ENCODE results near the gene CHCHD1. TPM values are rescaled to one million over a fixed set of nuclear protein-coding genes. Genes with fewer than 3 reads are reported as not detected.
"Not testable (repeated sequence)": the region's sequence is repeated elsewhere in the genome, so short reads cannot be mapped to it uniquely, and the experiment has no call there.

CHCHD1 gene
- total RNA-seq, 1 experiment from 2014 or later: 44.1 TPM

DNA sequence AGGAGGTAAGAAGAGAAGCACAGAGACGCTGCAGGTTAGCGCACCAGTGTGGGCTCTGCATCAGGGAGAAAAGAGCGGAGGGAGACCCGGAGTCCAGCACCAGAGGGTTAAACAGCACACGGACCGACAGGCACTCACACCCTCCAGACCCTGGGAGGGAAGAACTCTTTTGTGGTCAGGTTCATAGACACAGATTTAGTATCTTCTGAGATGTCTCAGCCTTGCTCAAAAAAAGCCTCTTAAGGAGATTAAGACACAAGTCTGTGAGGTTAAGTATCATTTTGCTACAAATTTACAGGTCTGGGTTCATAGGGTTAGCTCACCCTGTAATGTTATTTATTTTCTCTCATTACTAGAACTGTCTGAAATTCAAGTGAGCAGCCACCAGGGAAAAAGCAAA, 46.3 kb downstream of the CHCHD1 start:
- no TSS peak for BruUV-seq (replicated peaks)
- peaks cover 34% of the 10 kb centered on the region for H4K20me1 ChIP-seq (ENCODE audit: insufficient read depth)
- no peak overlapping the region for H3K27ac ChIP-seq
- H2AFZ ChIP-seq: no peak overlapping the region
- H3F3A ChIP-seq (ENCODE audit: insufficient read depth, low read depth): peaks cover 60% of the 10 kb centered on the region
- ChIA-PET CTCF (no interaction called here), POLR2A (ENCODE audit: unreplicated experiment) (no interaction called here)
- intact Hi-C loops (cut with micrococcal nuclease; ENCODE audit: unreplicated experiment): no loop called here
- no peak overlapping the region for H3K4me2 ChIP-seq
- no peak for TF ChIP-seq EZH2 (IDR thresholded peaks at IDR 0.05; ENCODE audit: low read depth)
- TF ChIP-seq, protein P1, sequence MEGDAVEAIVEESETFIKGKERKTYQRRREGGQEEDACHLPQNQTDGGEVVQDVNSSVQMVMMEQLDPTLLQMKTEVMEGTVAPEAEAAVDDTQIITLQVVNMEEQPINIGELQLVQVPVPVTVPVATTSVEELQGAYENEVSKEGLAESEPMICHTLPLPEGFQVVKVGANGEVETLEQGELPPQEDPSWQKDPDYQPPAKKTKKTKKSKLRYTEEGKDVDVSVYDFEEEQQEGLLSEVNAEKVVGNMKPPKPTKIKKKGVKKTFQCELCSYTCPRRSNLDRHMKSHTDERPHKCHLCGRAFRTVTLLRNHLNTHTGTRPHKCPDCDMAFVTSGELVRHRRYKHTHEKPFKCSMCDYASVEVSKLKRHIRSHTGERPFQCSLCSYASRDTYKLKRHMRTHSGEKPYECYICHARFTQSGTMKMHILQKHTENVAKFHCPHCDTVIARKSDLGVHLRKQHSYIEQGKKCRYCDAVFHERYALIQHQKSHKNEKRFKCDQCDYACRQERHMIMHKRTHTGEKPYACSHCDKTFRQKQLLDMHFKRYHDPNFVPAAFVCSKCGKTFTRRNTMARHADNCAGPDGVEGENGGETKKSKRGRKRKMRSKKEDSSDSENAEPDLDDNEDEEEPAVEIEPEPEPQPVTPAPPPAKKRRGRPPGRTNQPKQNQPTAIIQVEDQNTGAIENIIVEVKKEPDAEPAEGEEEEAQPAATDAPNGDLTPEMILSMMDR (conservative IDR thresholded peaks at IDR 0.05): no peak
- H3K4me1 ChIP-seq (replicated peaks; ENCODE audit: insufficient read depth): no peaks in the 10 kb centered on the region
- no peak overlapping the region for H3K4me3 ChIP-seq
- H3K79me2 ChIP-seq (ENCODE audit: low read depth): no peaks in the 10 kb centered on the region
- H3K27me3 ChIP-seq (ENCODE audit: insufficient read depth, low read depth): no peaks in the 10 kb centered on the region
- DNase-seq: no peak
- no peaks in the 10 kb centered on the region for H3K9me2 ChIP-seq (ENCODE audit: insufficient read depth)
- H3K9me3 ChIP-seq (ENCODE audit: insufficient read depth, low read depth): no peaks in the 10 kb centered on the region
- H3K36me3 ChIP-seq (ENCODE audit: low read depth): peaks cover 55% of the 10 kb centered on the region

DNA sequence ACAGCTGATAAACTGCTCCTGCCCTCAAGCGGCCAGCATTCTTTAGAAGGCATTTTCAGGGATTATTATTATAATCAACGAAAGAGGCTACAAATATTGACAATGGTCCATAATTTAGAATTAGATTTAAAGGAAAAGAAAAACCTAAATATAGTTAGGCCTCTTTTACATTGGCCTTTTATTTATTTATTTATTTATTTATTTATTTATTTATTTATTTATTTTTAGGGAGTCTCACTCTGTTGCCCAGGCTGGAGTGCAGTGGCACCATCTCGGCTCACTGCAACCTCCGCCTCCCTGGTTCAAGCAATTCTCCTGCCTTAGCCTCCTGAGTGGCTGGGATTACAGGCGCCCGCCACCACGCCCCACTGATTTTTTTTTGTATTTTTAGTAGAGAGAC, 47.2 kb downstream of the CHCHD1 start:
- H3K4me1 ChIP-seq (replicated peaks; ENCODE audit: insufficient read depth); BruUV-seq (replicated peaks); H3K79me2 ChIP-seq (ENCODE audit: low read depth); POLR2A ChIA-PET (ENCODE audit: unreplicated experiment); H3K4me2 ChIP-seq; H3K27me3 ChIP-seq (ENCODE audit: insufficient read depth, low read depth); H3K9me3 ChIP-seq (ENCODE audit: insufficient read depth, low read depth); H3K27ac ChIP-seq; H3K9me2 ChIP-seq (ENCODE audit: insufficient read depth); H3K4me3 ChIP-seq; intact Hi-C loops (cut with micrococcal nuclease; ENCODE audit: unreplicated experiment); CTCF ChIA-PET; DNase-seq; H2AFZ ChIP-seq: not testable (repeated sequence)
- Histone ChIP-seq H3F3A (ENCODE audit: insufficient read depth, low read depth) (peaks cover 68% of the 10 kb centered on the region), H3K36me3 (ENCODE audit: low read depth) (peaks cover 47% of the 10 kb centered on the region), H4K20me1 (ENCODE audit: insufficient read depth) (peaks cover 40% of the 10 kb centered on the region)

Other genes with a start within 250 kb of the CHCHD1 start
- gene USP54, start 190.7 kb upstream of the CHCHD1 start, total RNA-seq (2021): 38.3 and 52.4 TPM in 2 replicates
- gene MYOZ1, start 140.6 kb upstream of the CHCHD1 start, total RNA-seq (2021): 0.22 and 0.75 TPM in 2 replicates
- gene SYNPO2L, start 126.0 kb upstream of the CHCHD1 start, total RNA-seq (2021): 0.76 and 1.2 TPM in 2 replicates
- gene AGAP5, start 83.9 kb upstream of the CHCHD1 start, total RNA-seq (2021): 13.4 and 14.0 TPM in 2 replicates
- gene SEC24C, start 37.7 kb upstream of the CHCHD1 start, total RNA-seq (2021): 83.1 and 105 TPM in 2 replicates
- 49.2 and 70.0 TPM in 2 replicates for gene ZSWIM8, start 3.6 kb downstream of the CHCHD1 start, total RNA-seq (2021)
- gene NDST2, start 29.6 kb downstream of the CHCHD1 start, total RNA-seq (2021): 20.4 and 22.8 TPM in 2 replicates
- 125 and 147 TPM in 2 replicates for gene CAMK2G, start 92.5 kb downstream of the CHCHD1 start, total RNA-seq (2021)
- 90.3 and 94.9 TPM in 2 replicates for gene PLAU, start 129.1 kb downstream of the CHCHD1 start, total RNA-seq (2021)
- gene VCL, start 216.1 kb downstream of the CHCHD1 start, total RNA-seq (2021): 208 and 225 TPM in 2 replicates